OCI-LY7 (cell line): ENCODE measurements around the gene KL. TPM values are rescaled to one million over a fixed set of nuclear protein-coding genes. Genes with fewer than 3 reads are reported as not detected.

Experiments
- BruUV-seq: library from RNA; stranded (reverse); fragments of 400-500 nt; replicated peaks from 2 replicates; lab custom pipeline; 2021; lab: Mats Ljungman, UMichigan
- CTCF ChIA-PET: fragments of 300-600 bp; sonication (Branson Sonifier 250); formaldehyde crosslinking; loops from one replicate; lab custom pipeline; 2022; ENCODE audit warnings: antibody characterized with exemption; ENCODE audit not compliant: unreplicated experiment; lab: Charles Lee
- POLR2A ChIA-PET: fragments of 300-600 bp; sonication (Branson Sonifier 250); formaldehyde crosslinking; loops from one replicate; lab custom pipeline; 2022; ENCODE audit warnings: antibody characterized with exemption; lab: Charles Lee
- DNase-seq: peaks from one replicate; pipeline ENCODE4 v3.0.0-alpha.2; 2015; ENCODE audit warnings: low spot score
- H2AFZ ChIP-seq: fragments of 200-600 bp; sonication (generic), shearing (Covaris generic); 2 replicates; pipeline ENCODE4 v1.6.1; 2014; ENCODE audit warnings: mild to moderate bottlenecking, antibody characterized with exemption, low read length, moderate library complexity
- H3K27ac ChIP-seq: fragments of 200-600 bp; sonication (generic); 2 replicates; pipeline ENCODE4 v1.5.1; 2014; ENCODE audit warnings: mixed run types, low read depth, mild to moderate bottlenecking, moderate library complexity, low read length, inconsistent platforms; ENCODE audit not compliant: poor library complexity, severe bottlenecking
- H3K36me3 ChIP-seq: fragments of 200-600 bp; sonication (generic); 2 replicates; pipeline ENCODE4 v1.6.1; 2014; ENCODE audit warnings: mild to moderate bottlenecking, antibody characterized with exemption, low read length, moderate library complexity, mixed read lengths; ENCODE audit not compliant: insufficient read depth
- H3K4me1 ChIP-seq: fragments of 200-600 bp; sonication (generic); 2 replicates; pipeline ENCODE4 v1.5.1; 2014; ENCODE audit warnings: mild to moderate bottlenecking, low read length; ENCODE audit not compliant: insufficient read depth, poor library complexity, severe bottlenecking
- H3K4me2 ChIP-seq: fragments of 200-600 bp; sonication (generic); 2 replicates; pipeline ENCODE4 v1.6.1; 2014; ENCODE audit warnings: mild to moderate bottlenecking, low read length
- H3K4me3 ChIP-seq: fragments of 200-600 bp; sonication (generic); 2 replicates; pipeline ENCODE4 v1.5.1; 2014; ENCODE audit warnings: mild to moderate bottlenecking, low read depth, low read length; ENCODE audit not compliant: poor library complexity, severe bottlenecking
- H3K79me2 ChIP-seq: fragments of 200-600 bp; sonication (generic); 2 replicates; pipeline ENCODE4 v1.6.1; 2016; ENCODE audit warnings: low read depth, mild to moderate bottlenecking, low read length, moderate library complexity, mixed read lengths; ENCODE audit not compliant: insufficient read depth
- H3K9me2 ChIP-seq: fragments of 200-600 bp; sonication (generic); 2 replicates; pipeline ENCODE4 v1.6.1; 2016; ENCODE audit warnings: mild to moderate bottlenecking, low read length, mixed read lengths; ENCODE audit not compliant: insufficient read depth
- H3K9me3 ChIP-seq: fragments of 200-600 bp; sonication (generic); 2 replicates; pipeline ENCODE4 v1.6.1; 2014; ENCODE audit warnings: mild to moderate bottlenecking, mixed run types, low read length, mixed read lengths
- H4K20me1 ChIP-seq: fragments of 200-600 bp; sonication (generic); 2 replicates; pipeline ENCODE4 v1.6.1; 2014; ENCODE audit warnings: mild to moderate bottlenecking, antibody characterized with exemption, low read length, moderate library complexity, mixed read lengths; ENCODE audit not compliant: insufficient read depth
- EZH2phosphoT487 ChIP-seq: fragments of 200-600 bp; sonication (generic); IDR thresholded peaks from 2 replicates; pipeline ENCODE4 v1.6.1; 2018; ENCODE audit warnings: low read depth, borderline replicate concordance, mild to moderate bottlenecking, mixed run types, antibody characterized with exemption, low read length, moderate library complexity, mixed read lengths
- intact Hi-C: fragments of 100-400 bp; cut with micrococcal nuclease; formaldehyde crosslinking; loops from one replicate; pipeline ENCODE4 v1.10.0; 2022; ENCODE audit not compliant: unreplicated experiment
- total RNA-seq, 2 experiments: library from RNA; depleted of rRNA in 1 of 2; stranded (reverse); fragments of >200 nt in 1 of 2; shearing (Covaris generic) in 1 of 2; gene quantifications; 2 replicates each; pipeline ENCODE4 v1.2.3, GENCODE V29; 2014 to 2022
- TF ChIP-seq, protein P1 (sequence below): fragments of 200-600 bp; sonication (generic); conservative IDR thresholded peaks from 2 replicates; pipeline ENCODE4 v1.5.1; 2014; ENCODE audit warnings: mild to moderate bottlenecking, antibody characterized with exemption, low read length, moderate library complexity, mixed read lengths

The KL gene
- total RNA-seq, 2 experiments from 2014 or later: not detected

DNA sequence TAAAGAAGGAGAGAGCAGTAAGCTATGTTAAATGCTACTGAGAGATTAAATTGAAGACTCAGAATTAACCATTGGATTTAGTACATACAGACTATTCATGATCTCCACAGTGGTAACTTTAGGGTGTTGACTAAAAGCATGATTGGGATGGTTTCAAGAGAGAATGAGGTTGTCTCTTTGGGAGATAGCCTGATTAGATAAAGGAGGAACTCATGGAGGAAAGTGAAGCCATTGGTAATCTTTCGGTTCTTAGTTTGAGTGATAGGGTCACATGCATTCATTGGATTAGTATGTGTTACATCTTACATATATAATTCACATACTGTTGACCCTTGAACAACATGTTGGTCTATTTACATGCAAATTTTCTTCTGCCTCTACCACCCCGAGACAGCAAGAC is 18.8 kb upstream of the KL start:
- Histone ChIP-seq H3K79me2 (no peaks in the 10 kb centered on the region), H3K4me1 (no peaks in the 10 kb centered on the region), H3K27ac (no peak overlapping the region), H3K4me3 (no peak overlapping the region), H3K36me3 (no peaks in the 10 kb centered on the region), H3K9me2 (no peaks in the 10 kb centered on the region), H3K9me3 (no peaks in the 10 kb centered on the region), H2AFZ (no peak overlapping the region), H3K4me2 (no peak overlapping the region), H4K20me1 (no peaks in the 10 kb centered on the region)
- ChIA-PET CTCF (no interaction called here), POLR2A (no interaction called here)
- DNase-seq: no peak
- no TSS peak for BruUV-seq
- TF ChIP-seq, protein P1, sequence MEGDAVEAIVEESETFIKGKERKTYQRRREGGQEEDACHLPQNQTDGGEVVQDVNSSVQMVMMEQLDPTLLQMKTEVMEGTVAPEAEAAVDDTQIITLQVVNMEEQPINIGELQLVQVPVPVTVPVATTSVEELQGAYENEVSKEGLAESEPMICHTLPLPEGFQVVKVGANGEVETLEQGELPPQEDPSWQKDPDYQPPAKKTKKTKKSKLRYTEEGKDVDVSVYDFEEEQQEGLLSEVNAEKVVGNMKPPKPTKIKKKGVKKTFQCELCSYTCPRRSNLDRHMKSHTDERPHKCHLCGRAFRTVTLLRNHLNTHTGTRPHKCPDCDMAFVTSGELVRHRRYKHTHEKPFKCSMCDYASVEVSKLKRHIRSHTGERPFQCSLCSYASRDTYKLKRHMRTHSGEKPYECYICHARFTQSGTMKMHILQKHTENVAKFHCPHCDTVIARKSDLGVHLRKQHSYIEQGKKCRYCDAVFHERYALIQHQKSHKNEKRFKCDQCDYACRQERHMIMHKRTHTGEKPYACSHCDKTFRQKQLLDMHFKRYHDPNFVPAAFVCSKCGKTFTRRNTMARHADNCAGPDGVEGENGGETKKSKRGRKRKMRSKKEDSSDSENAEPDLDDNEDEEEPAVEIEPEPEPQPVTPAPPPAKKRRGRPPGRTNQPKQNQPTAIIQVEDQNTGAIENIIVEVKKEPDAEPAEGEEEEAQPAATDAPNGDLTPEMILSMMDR: no peak
- TF ChIP-seq EZH2phosphoT487: no peak
- intact Hi-C loops: no loop called here

DNA sequence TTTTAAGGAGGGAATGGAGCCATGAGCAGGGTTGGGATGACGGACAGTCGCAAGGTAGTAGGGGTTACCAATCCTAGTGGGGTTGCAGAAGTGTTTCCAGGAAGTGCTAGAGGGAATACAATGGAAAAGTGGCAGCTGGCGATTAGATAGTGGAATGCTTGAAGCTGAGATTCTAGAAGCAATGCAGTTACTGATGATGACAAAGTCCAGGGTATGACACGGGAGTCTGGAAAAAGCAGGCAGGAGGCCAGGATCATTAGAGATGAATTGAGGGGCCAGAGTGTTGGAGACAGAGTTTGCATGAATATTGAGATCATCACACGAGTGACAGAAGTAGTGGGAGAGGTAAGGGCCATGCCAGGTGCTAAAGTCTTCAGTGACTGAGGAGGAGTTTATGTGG is 17.3 kb upstream of the KL start:
- no TSS peak for BruUV-seq
- Histone ChIP-seq H4K20me1 (no peaks in the 10 kb centered on the region), H3K4me3 (no peak overlapping the region), H3K36me3 (no peaks in the 10 kb centered on the region), H3K79me2 (no peaks in the 10 kb centered on the region), H3K9me3 (no peaks in the 10 kb centered on the region), H3K4me2 (no peak overlapping the region), H3K4me1 (no peaks in the 10 kb centered on the region), H2AFZ (no peak overlapping the region), H3K9me2 (no peaks in the 10 kb centered on the region), H3K27ac (no peak overlapping the region)
- intact Hi-C loops: no loop called here
- no peak for DNase-seq
- ChIA-PET POLR2A (no interaction called here), CTCF (no interaction called here)
- TF ChIP-seq EZH2phosphoT487: no peak
- TF ChIP-seq, protein P1: no peak

DNA sequence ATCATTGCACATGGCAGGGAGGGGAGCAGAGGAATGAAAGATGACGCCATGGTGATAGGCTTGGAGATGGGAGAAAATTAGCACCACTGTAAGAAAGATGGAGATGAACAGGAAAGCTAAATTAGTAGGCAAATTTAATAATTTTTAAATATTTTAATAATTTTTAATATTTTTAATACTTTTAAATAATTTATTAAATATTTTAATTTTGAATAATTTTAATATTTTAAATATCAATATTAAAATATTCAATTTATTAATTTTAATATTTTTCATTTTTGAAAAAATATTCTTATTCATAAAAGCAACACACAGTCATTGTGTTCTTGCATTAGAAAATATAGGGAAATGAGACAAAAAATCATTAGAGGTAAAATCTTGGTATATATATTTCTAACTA is 15.9 kb upstream of the KL start:
- no TSS peak for BruUV-seq
- TF ChIP-seq, protein P1: no peak
- TF ChIP-seq EZH2phosphoT487: no peak
- Histone ChIP-seq H3K36me3 (no peaks in the 10 kb centered on the region), H4K20me1 (no peaks in the 10 kb centered on the region), H3K4me3 (no peak overlapping the region), H3K9me3 (no peaks in the 10 kb centered on the region), H3K4me1 (no peaks in the 10 kb centered on the region), H3K9me2 (no peaks in the 10 kb centered on the region), H2AFZ (no peak overlapping the region), H3K79me2 (no peaks in the 10 kb centered on the region), H3K4me2 (no peak overlapping the region), H3K27ac (no peak overlapping the region)
- ChIA-PET CTCF (no interaction called here), POLR2A (no interaction called here)
- intact Hi-C loops: no loop called here
- DNase-seq: no peak
